CD4-positive, alpha-beta T cell (primary cell): ENCODE measurements around the gene KBTBD7. TPM values are rescaled to one million over a fixed set of nuclear protein-coding genes. Genes with fewer than 3 reads are reported as not detected.

Source experiments
- ATAC-seq: fragments of 200-7000 bp; cut with Tn5 transposase; one replicate; pipeline ENCODE4 v1.10.0; 2022; ENCODE audit warnings: mild to moderate bottlenecking; ENCODE audit not compliant: poor library complexity
- CTCF ChIA-PET: fragments of 350-600 bp; sonication (Branson Sonifier 250); formaldehyde crosslinking; loops from one replicate; lab custom pipeline; 2021; ENCODE audit warnings: antibody characterized with exemption, inconsistent platforms; lab: Charles Lee
- POLR2A ChIA-PET: fragments of 350-600 bp; sonication (Branson Sonifier 250); formaldehyde crosslinking; loops from one replicate; lab custom pipeline; 2021; ENCODE audit warnings: antibody characterized with exemption, inconsistent platforms; lab: Charles Lee
- DNase-seq, 14 experiments: peaks; one replicate each; pipeline ENCODE4 v3.0.0-alpha.2; 2013 to 2020; ENCODE audit warnings: mixed read lengths in 2 of 14
- H3K27ac ChIP-seq, 2 donors: one replicate each; pipeline versions ENCODE4 v1.5.1 to v1.7.0; 2013; ENCODE audit warnings: low read length in 2 of 2, low read depth in 1 of 2, mild to moderate bottlenecking in 1 of 2
- H3K27me3 ChIP-seq, 2 experiments: 1 replicate in 1 of 2; 2 replicates in 1 of 2; pipeline versions ENCODE4 v1.6.1 to v1.7.0; 2013; ENCODE audit warnings: low read length in 2 of 2, control low read depth in 1 of 2, mild to moderate bottlenecking in 1 of 2, moderate library complexity in 1 of 2; ENCODE audit not compliant: insufficient read depth in 2 of 2, control insufficient read depth in 1 of 2
- H3K36me3 ChIP-seq: one replicate; pipeline ENCODE4 v1.6.1; 2013; ENCODE audit warnings: low read length, control low read depth; ENCODE audit not compliant: insufficient read depth
- H3K4me1 ChIP-seq: one replicate; pipeline ENCODE4 v1.6.1; 2013; ENCODE audit warnings: low read length, control low read depth; ENCODE audit not compliant: insufficient read depth
- H3K4me3 ChIP-seq: one replicate; pipeline ENCODE4 v1.5.1; 2013; ENCODE audit warnings: mild to moderate bottlenecking, low read length, moderate library complexity
- H3K9me3 ChIP-seq, 2 experiments: 1 replicate in 1 of 2; 2 replicates in 1 of 2; pipeline versions ENCODE4 v1.6.1 to v1.7.0; 2013; ENCODE audit warnings: low read length in 2 of 2, mild to moderate bottlenecking in 2 of 2, control low read depth in 1 of 2, moderate library complexity in 1 of 2; ENCODE audit not compliant: control insufficient read depth in 1 of 2, insufficient read depth in 1 of 2
- H3K27ac Mint-ChIP-seq: one replicate; pipeline ENCODE4 v1.8.0; 2020; ENCODE audit warnings: mixed read lengths
- H3K27me3 Mint-ChIP-seq: one replicate; pipeline ENCODE4 v1.8.0; 2021; ENCODE audit warnings: mixed read lengths
- H3K36me3 Mint-ChIP-seq: one replicate; pipeline ENCODE4 v1.8.0; 2021; ENCODE audit warnings: low read depth, mixed read lengths
- H3K4me1 Mint-ChIP-seq: one replicate; pipeline ENCODE4 v1.8.0; 2021; ENCODE audit warnings: low read depth, mixed read lengths
- H3K4me3 Mint-ChIP-seq: one replicate; pipeline ENCODE4 v1.8.0; 2020; ENCODE audit warnings: mild to moderate bottlenecking, mixed read lengths
- H3K9me3 Mint-ChIP-seq: one replicate; pipeline ENCODE4 v1.8.0; 2020; ENCODE audit warnings: mixed read lengths
- intact Hi-C, 2 experiments: fragments of 100-400 bp; cut with DNase I in 1 of 2; cut with micrococcal nuclease in 1 of 2; formaldehyde crosslinking; loops; one replicate each; pipeline versions ENCODE4 v1.15.1 to v1.9.0; 2023 to 2025; cut with DNase I, micrococcal nuclease
- total RNA-seq, 174 experiments: library from RNA in 2 of 174; stranded (reverse) in 2 of 174; gene quantifications; one replicate each; pipeline ENCODE4 v1.2.3 and lab custom pipeline; 2021 to 2026
- TF ChIP-seq, protein P1 (sequence below): fragments of 200-600 bp; IDR thresholded peaks from one replicate; pipeline ENCODE4 v1.8.0; 2022; ENCODE audit warnings: antibody characterized with exemption, mild to moderate bottlenecking

The KBTBD7 gene
- total RNA-seq, 2 experiments from 2014 or later = 2.7 to 3.1 TPM

DNA sequence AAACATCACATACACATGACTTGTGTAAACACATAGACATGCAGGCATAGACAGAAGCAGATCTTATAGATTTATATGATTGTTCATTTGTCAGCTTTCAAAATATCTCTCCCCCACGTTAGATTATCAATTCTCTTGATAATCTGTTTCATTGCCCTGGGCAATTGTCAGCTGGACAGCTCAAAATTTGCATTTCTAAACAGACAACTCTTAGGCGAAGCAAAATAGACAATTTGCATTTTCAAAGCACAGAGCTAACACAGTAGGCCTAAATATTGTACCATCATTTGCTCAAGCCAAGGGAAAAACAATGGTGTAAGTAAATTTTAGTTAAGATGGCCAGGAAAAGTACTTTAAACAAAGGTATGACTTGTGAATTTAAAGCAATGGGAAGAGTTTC is 37.7 kb downstream of the KBTBD7 start:
- intact Hi-C loops = no loop called here
- Mint-ChIP-seq H3K4me1 (no peaks in the 10 kb centered on the region), H3K27me3 (no peaks in the 10 kb centered on the region), H3K4me3 (no peak overlapping the region), H3K9me3 (peaks cover 10% of the 10 kb centered on the region), H3K36me3 (peaks cover 21% of the 10 kb centered on the region), H3K27ac (no peak overlapping the region)
- H3K27ac ChIP-seq = no peak overlapping the region
- no peaks in the 10 kb centered on the region for H3K27me3 ChIP-seq
- TF ChIP-seq, protein P1, sequence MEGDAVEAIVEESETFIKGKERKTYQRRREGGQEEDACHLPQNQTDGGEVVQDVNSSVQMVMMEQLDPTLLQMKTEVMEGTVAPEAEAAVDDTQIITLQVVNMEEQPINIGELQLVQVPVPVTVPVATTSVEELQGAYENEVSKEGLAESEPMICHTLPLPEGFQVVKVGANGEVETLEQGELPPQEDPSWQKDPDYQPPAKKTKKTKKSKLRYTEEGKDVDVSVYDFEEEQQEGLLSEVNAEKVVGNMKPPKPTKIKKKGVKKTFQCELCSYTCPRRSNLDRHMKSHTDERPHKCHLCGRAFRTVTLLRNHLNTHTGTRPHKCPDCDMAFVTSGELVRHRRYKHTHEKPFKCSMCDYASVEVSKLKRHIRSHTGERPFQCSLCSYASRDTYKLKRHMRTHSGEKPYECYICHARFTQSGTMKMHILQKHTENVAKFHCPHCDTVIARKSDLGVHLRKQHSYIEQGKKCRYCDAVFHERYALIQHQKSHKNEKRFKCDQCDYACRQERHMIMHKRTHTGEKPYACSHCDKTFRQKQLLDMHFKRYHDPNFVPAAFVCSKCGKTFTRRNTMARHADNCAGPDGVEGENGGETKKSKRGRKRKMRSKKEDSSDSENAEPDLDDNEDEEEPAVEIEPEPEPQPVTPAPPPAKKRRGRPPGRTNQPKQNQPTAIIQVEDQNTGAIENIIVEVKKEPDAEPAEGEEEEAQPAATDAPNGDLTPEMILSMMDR = no peak
- no peaks in the 10 kb centered on the region for H3K36me3 ChIP-seq
- ATAC-seq = no peak
- H3K4me3 ChIP-seq = no peak overlapping the region
- H3K9me3 ChIP-seq = peaks cover 0 to 12% of the 10 kb centered on the region in 2 experiments
- ChIA-PET CTCF (no interaction called here), POLR2A (no interaction called here)
- DNase-seq = no peak
- H3K4me1 ChIP-seq = no peaks in the 10 kb centered on the region

DNA sequence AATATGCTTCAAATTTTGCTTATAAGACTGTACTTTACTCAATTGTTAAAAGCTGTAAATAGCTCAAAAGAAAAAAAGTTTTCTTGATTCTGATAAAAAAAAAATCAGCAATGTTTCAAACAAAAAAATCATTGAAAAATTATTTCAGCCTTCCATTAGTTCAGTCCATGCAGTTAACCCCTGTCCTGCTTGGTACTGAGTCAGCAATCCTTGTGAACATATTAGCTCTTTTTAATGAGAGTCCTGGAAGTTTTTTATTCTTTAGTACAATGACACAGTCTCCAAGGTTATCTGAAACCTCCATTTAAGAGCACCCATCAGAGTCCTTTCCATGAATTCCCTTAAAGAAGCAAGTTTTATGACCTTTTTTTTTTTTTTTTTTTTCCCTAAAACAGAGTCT is 40.3 kb downstream of the KBTBD7 start:
- TF ChIP-seq, protein P1 = no peak
- no peak overlapping the region for H3K4me3 ChIP-seq
- H3K27me3 ChIP-seq = no peaks in the 10 kb centered on the region
- Mint-ChIP-seq H3K27ac (no peak overlapping the region), H3K4me3 (no peak overlapping the region), H3K4me1 (no peaks in the 10 kb centered on the region), H3K27me3 (no peaks in the 10 kb centered on the region), H3K36me3 (peaks cover 47% of the 10 kb centered on the region), H3K9me3 (peaks cover 28% of the 10 kb centered on the region)
- intact Hi-C loops = no loop called here
- no peak overlapping the region for H3K27ac ChIP-seq
- DNase-seq (no peak), ATAC-seq (no peak)
- CTCF ChIA-PET = interaction anchor here (0.6 kb wide), 1 partner anchor 8 kb away, joined by 3 read pairs; no protein-coding TSS in a partner anchor
- H3K36me3 ChIP-seq = no peaks in the 10 kb centered on the region
- no peaks in the 10 kb centered on the region for H3K4me1 ChIP-seq
- POLR2A ChIA-PET = no interaction called here
- peaks cover 0 to 38% of the 10 kb centered on the region in 2 experiments for H3K9me3 ChIP-seq

DNA sequence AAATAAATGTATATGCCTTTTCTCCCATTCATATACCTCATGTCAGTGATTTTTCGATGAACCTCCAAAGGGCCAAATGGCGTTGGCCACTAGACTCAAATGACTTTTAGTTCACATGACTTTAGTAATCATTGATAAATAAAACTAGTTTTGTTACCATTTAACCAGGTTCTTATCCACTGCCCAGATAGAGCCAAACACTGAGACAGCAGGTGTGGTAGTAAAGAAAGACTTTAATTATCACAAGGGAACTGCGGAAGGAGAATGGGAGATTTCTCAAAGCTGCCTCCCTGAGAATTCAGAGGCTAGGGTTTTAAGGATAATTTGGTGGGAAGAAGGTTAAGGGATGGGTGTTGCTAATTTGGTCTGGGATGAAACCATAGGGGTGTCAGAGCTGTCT is 42.4 kb downstream of the KBTBD7 start:
- Mint-ChIP-seq H3K27me3 (no peaks in the 10 kb centered on the region), H3K27ac (no peak overlapping the region), H3K4me1 (no peaks in the 10 kb centered on the region), H3K36me3 (peaks cover 65% of the 10 kb centered on the region), H3K4me3 (no peak overlapping the region), H3K9me3 (peaks cover 36% of the 10 kb centered on the region)
- Histone ChIP-seq H3K27me3 (no peaks in the 10 kb centered on the region), H3K4me3 (no peak overlapping the region), H3K4me1 (no peaks in the 10 kb centered on the region), H3K36me3 (no peaks in the 10 kb centered on the region), H3K9me3 (peaks cover 10 to 58% of the 10 kb centered on the region in 2 experiments), H3K27ac (no peak overlapping the region)
- intact Hi-C loops = no loop called here
- POLR2A ChIA-PET = no interaction called here
- CTCF ChIA-PET = no interaction called here
- TF ChIP-seq, protein P1 = no peak
- DNase-seq (no peak), ATAC-seq (no peak)
